GM19395 (cell line): ENCODE results near the gene GPR15LG.
"Not testable (repeated sequence)": the region's sequence is repeated elsewhere in the genome, so short reads cannot be mapped to it uniquely, and the experiment has no call there.

Experiments
- ATAC-seq: cut with Tn5 transposase; IDR thresholded peaks from one replicate; pipeline ENCODE4 v1.9.1; 2021; ENCODE audit warnings: mild to moderate bottlenecking, moderate library complexity; ENCODE audit not compliant: unreplicated experiment

Gene GPR15LG

GRCh38 chr10:84173501-84173929, at the start of gene GPR15LG:
Gene GPR15LG, plus strand, starts transcription at chr10:84173801. Its CDS starts 51 bp downstream, at chr10:84173852.
- peak; percentile 37 for ATAC-seq

- not testable (repeated sequence) for ATAC-seq
Observed at GRCh38 chr10:84125910-84126784, 47.5 kb upstream of the GPR15LG start.

DNA sequence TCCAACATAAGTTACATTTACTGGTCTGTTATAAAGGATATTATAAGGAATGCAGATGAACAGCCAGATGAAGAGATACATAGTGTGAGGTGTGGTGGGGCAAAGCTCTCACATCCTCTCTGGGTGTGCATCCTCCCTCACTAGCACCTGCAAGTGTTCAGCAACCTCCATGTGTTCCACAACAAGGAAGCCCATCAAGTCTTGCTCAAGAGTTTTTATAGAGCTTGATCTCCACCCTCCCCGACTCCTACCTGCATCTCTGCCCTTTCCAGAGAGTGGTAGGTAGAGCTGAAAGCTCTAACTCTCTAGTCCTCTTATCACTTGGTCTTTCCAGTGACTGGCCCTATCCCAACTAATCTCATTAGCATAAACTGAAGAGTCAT, 46.8 kb upstream of the GPR15LG start:
- no peak for ATAC-seq

- no peak for ATAC-seq
Observed at GRCh38 chr10:84135836-84136235, 37.8 kb upstream of the GPR15LG start.

DNA sequence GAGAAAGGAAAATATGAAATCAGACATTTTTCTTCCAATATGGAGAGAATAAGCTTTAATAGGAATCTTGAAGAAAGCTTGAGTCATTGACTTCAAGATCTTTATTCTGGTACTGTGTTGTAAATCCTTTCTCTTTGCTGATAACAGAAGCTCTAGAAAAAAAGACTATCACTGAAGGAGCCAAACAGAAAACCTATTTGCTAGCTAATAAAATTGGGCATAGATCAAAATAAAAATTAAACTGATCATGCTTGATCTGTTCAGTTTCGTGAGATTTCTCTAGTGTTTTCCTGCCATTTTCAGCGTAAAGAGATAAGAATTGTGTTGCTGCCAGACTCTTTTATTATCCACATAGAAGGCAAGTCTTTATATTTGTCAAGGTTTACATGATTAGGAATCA, 35.8 kb upstream of the GPR15LG start:
- no peak for ATAC-seq

DNA sequence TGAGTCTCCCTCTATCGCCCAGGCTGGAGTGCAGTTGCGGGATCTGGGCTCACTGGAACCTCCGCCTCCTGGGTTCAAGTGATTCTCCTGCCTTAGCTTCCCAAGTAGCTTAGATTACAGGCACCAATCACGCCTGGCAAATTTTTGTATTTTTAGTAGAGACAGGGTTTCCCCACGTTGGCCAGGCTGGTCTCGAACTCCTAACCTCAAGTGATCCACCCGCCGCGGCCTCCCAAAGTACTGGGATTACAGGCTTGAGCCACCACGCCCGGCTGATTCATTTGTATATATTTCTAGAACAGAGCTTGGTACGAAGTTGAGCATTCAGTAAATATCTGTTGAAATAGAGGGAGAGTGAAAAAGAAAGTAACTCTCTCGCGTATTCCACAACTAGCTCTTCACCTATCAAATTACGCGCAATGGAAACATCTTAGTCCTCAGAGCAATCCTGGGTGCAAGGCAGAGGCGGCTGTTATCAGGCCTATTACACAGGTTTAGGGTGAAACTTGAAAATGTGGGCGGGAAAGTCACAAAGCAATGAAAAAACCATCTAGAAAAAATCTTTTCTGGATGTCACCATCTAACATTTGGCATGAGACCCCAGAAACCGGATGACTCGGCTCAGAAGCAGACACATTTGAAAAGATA, 35.0 kb upstream of the GPR15LG start:
- ATAC-seq = peak; percentile 3

- ATAC-seq = peak; percentile 99
Observed at GRCh38 chr10:84139126-84140035, 34.2 kb upstream of the GPR15LG start, which contains the start of gene GHITM. Gene GHITM, plus strand, starts transcription at chr10:84139509. Its CDS starts 1,992 bp downstream, at chr10:84141501.

DNA sequence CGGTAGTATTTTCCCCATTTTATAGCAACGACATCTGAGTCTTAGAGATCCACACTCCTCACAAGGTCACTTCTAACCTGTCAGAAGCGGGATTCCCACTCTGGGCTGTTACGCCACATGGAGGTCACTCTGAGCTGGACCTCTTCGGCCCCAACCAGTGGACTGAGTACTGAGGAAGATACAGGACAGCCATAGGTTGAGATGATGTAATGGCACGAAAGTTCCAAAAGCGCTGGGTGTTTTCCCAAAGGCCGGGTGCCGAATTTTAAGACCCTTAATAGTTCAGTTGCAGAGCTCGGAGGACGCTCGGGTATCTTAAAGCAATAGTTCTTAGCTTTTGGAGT, 33.6 kb upstream of the GPR15LG start:
- ATAC-seq = peak; percentile 0

GRCh38 chr10:84147347-84147746, 26.3 kb upstream of the GPR15LG start:
- no peak for ATAC-seq

- ATAC-seq = peak; percentile 72
Observed at GRCh38 chr10:84148006-84148597, 25.5 kb upstream of the GPR15LG start.

DNA sequence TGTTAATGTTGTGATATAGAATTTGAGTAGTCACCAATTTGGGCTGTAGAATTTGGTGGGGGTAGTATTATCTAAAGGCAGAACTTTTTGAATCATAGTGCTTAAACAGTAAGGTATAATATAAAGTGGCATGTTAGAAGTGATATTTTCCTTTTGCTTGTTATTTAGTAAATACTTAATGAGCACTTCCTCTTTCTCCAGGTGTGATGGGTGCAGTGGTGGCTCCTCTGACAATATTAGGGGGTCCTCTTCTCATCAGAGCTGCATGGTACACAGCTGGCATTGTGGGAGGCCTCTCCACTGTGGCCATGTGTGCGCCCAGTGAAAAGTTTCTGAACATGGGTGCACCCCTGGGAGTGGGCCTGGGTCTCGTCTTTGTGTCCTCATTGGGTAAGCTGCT, 23.7 kb upstream of the GPR15LG start:
- ATAC-seq = no peak

DNA sequence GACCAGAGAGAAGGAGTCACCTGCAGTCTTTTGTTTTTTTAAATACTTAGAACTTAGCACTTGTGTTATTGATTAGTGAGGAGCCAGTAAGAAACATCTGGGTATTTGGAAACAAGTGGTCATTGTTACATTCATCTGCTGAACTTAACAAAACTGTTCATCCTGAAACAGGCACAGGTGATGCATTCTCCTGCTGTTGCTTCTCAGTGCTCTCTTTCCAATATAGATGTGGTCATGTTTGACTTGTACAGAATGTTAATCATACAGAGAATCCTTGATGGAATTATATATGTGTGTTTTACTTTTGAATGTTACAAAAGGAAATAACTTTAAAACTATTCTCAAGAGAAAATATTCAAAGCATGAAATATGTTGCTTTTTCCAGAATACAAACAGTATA, 20.8 kb upstream of the GPR15LG start:
- ATAC-seq = no peak

DNA sequence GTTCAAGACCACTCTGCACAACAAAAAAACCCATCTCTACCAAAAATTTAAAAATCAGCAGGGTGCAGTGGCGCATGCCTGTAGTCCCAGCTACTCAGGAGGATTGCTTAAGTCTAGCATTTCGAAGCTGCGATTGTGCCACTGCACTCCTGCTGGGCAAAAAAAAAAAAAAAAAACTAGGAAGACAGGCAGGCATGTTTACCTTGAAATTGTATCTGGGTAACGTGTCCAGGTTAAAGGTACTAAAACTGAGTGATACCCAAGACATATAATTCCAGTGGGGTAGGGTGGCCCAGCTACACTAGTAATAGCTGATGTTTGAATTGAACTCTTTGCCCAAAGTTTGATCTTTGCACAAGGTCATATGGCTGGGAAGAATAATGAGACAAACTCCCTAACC, 18.1 kb upstream of the GPR15LG start:
- ATAC-seq = no peak

DNA sequence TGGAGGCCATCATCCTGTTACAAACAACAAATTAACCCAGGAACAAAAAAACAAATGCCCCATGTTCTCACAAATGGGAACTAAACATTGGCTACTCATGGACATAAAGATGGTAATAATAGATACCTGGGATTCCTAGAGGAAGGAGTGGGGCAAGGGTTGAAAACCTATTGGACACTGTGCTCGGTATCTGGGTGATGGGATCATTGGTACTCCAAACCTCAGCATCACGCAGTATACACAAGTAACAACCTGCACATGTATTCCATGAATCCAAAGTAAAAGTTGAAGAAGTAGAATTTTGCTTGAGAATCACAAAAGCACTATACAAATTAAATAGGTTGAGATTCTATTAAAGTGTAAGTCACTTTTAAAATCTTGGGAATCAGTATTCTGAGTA, 17.6 kb upstream of the GPR15LG start:
- ATAC-seq = no peak

DNA sequence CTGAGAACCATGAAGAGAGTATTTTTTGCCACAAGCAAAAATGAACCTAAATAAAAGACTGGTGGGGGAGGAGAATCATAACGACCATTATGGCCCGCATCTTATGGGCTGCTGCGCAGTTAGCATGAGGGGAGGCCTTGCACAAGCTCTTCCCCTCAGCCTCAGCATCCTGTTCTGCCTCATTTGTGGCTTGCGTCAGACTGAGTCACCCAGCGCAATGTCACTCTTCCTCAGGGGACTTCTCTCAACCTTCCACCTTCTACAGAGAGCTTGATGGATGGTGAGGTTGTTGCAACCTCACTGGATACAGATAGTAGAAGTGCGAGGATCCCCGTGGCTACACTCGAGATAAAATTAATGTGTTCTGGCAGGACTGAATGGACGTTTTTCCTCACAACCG, 16.8 kb upstream of the GPR15LG start:
- no peak for ATAC-seq

- no peak for ATAC-seq
Observed at GRCh38 chr10:84158061-84158460, 15.5 kb upstream of the GPR15LG start.

GRCh38 chr10:84158550-84158949, 15.1 kb upstream of the GPR15LG start:
- no peak for ATAC-seq

DNA sequence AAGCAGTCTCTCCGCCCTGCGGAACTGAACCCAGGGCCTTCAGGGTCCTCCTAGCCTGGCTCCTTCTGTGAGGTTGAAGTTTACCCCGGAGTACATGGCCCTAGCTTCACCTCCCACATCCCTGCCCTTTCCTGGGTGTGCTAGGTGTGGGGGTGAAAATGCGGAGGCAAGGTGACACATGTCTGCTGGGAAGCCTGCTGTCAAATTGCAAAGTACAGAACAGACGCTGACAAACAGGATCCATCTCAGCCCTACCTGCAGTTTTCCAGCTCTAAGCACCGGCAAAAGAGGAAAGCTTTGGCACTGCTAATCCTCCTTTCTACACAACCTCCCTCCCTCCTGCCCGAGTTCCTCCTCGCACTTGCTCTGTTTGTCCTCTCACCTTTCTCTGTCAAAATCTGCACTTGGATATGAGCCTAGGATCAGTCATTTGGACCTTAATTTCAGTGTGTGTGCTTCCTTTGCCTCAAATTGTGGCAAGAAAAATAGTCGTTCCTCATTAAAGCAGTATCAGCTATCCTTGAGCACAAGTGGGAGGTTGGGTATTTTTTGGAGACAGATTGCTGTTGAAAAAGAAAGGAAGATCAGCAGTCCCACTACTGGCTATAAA, 14.4 kb upstream of the GPR15LG start:
- no peak for ATAC-seq

DNA sequence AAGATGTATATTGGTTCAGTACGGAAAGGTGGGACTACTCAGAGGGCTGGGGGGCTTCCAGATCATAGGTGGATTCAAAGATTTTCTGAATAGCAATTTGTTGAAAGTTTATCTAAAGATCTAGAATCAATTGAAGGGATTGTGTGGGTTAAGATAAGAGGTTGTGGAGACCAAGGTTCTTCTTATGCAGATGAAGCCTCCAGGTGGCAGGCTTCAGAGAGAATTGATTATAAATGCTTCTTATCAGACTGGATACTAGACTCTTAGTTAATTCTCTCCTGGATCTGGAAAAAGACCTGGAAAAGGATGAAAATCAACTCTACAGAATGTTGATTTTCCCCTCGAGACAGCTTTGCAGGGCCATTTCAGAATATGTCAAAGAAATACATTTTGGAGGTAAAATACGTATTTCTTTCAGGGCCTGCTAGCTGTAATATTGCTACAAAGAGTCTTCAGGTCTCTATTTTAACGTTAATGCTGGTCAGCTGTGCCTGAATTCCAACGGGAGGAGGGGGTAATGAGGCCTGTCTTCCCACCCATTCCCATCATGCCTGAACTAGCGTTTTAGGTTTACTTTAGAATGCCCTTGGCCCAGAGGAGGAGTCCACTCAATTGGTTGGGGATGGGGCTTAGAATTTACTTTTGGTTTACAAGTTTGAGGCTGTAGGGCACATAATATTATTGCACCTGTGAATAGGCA, 12.8 kb upstream of the GPR15LG start:
- no peak for ATAC-seq

DNA sequence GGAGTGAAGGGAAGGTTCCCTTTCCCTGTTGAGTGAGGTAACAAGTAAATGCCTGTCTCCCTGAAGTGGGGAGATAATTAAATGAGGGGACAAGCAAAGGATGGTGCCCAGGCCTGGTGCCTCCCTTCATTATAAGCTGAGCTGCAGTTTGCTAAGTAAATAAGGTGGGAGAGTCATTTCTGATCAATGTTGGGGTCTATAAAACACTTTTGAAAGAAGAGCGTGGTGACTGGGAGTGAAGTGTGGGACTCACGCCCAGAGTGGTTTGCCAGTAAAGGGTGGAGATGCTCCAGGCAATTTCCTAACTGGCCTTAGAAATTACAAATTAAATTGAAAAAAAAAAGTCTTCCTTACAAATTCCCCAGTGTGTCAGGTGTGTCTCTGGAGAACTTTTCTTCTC, 9.6 kb upstream of the GPR15LG start:
- no peak for ATAC-seq
